ENCODE data around the gene SCN4A.
"Not testable (repeated sequence)": the region's sequence is repeated elsewhere in the genome, so short reads cannot be mapped to it uniquely, and the experiment has no call there.

SCN4A gene

DNA sequence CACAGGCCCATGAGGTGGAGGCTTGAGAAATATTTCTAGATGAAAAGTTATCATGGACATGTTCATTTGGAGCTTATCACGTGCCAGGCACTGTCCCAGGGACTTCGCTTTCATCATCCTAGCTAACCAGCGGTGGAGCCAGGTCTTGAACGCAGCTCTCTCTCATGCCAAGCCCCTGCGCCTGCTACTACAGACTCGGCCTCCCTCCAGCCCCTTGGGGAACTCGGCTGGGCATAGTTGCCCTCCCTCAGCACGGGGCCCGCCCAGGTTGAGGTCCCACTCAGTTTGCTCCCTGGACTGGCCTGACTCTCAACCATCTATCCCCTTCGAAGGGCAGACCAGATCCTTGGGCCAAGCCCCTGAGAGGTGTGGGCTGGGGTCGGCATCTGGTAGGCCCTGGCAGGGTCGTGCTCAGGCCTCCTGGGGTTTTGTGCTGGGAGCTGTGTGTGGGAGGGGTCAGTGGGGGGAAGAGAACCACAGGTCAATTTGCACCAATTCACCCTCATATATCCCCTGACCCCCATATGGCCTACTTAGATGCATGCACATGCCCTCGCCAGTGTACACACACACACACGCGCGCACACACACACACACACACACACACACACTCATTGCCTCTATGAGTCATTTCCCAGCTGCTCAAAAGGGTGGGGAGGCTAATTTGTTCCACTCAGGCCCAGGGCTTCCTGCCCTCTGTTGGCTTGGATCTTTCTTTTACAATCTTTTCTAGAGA is 12.1 kb upstream of the SCN4A start:
- DNase-seq (ENCODE audit: low spot score): no peak

- DNase-seq (ENCODE audit: low spot score): no peak
Measured at GRCh38 chr17:63984236-63984635, 11.5 kb upstream of the SCN4A start.

- DNase-seq (ENCODE audit: low spot score): no peak
Measured at GRCh38 chr17:63983320-63983719, 10.6 kb upstream of the SCN4A start.

DNA sequence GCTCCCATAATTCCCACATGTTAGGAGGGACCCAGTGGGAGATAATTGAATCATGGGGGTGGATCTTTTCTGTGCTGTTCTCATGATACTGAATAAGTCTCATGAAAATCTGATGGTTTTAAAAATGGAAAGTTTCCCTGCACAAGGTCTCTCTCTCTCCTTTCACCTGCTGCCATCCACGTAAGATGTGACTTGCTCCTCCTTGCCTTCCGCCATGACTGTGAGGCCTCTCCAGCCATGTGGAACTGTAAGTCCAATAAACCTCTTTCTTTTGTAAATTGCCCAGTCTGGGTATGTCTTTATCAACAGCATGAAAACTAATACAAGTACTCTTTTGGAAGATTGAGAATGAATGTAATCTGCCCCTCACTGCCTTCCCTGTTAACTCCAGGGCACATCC is 9.9 kb upstream of the SCN4A start:
- not testable (repeated sequence) for DNase-seq (ENCODE audit: low spot score)

DNA sequence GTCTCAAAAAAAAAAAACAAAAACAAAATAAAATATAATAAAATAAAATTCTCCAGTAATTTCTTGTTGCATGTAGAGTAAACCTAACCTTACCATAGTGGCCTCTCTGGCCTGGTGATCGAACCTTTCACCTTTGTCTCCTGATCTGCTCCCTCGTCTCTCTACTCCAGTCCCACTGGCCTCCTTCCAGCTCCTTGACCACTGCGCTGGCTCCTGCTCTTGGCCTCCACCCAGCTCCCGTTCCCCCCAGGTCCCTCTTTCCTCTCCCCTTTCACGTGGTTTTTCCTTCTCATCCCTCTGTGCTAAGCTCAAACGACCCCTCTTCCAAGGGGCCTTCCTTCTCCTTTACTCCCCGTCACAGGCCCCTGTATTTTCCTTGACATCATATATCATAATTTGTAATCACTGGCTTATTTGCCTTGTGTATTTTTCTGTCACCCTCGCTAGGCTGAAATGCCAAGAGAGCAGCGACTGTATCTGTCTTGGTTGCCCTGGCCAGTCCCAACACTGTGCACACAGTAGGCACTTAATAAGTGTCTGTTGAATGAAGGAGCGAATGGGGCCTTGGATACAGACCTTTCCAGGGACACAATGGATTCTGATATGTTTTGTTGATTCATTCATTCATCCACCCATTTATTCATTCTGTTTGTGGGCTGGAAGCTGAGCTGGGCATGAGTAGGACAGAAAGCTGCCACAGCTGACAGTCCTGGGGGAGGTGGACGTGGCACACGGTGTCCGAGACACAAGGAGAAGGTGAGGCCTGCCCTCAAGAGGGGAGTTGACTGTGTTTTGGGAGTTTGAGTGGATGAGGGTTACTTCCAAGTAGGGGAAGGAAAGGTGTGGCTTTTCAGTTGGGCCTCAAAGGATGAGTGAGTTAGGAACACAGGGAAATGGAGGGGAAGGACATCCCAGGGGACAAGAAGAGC is 5.8 kb upstream of the SCN4A start:
- DNase-seq (ENCODE audit: low spot score): no peak

DNA sequence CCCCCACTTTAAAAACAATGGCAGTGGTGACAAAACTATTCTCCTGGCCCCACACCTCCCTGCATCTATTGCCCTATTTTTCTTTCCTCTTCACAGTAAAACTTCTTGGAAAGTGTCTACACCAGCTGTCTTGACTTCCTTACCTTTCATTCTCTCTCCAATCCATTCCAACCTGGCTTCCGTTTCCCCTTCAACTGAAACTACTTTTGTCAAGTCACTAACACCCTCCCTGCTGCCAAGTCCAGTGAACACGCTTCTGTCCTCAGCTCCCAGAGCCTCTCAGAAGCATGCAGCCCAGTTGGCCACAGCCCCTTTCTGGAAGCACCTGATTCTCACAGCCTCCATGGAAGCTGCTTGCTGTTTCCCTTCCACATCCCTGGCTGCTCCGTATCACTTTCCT is 4.0 kb upstream of the SCN4A start:
- DNase-seq (ENCODE audit: low spot score): no peak

- DNase-seq (ENCODE audit: low spot score): no peak
Measured at GRCh38 chr17:63975541-63976092, 2.9 kb upstream of the SCN4A start.

DNA sequence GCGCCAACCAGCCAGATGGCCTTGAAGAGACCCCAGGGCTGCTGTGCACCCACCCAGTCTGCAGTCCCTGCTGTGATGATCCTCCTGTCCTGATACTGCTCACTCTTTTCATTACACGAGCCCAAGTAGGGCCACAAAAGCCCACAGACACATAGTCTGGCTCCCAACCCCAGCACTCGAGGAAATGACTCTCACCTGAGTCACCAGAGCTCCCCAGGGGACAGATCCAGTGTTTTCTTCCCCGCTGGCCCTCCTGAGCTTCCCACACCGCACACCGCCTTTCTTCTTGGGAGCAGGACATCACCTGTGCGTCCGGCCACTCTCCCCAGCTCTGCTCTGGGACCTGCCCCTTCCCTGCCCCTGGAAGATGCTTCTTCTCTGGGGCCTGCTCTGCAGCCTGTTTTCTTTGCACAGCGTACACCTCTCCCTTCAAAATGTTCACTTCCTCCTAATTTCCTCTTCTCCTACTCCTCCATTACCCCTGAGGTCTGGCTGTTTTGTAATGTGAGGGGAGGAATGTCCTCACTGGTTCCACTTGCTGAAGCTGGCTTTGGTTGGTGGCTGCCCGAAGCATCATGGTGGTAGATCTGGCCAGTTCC is 2.0 kb upstream of the SCN4A start:
- DNase-seq (ENCODE audit: low spot score): no peak

DNA sequence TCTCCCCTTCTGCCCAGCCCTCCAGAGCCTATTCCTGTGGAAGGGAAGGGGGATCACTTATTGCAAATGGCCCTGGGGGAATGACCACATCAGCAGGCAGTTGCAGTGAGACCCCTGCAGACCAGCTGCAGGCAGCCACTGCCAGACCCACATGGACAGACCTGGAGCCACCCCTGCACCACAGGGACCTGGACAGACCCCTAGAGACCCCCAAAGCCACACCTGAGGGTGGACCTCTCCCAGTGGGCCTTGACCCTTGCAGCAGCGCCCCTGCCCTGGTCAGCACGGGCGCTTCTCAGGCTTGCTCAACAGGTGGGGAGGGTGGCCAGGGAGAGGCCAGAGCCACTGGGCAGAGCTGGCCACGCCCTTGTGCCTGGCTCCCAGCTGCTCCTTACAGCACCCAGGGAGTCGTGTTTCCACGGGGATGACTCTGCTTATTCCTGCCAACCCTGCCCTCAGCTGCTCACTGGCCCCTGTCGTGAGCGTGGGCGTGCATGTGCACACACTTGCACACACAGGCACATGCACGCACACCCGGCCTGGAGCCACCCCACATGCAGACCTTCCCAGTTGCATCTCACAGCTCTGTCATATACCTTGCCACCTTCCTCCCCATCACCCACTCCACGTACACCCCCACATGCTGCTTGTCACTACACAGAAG is 1.3 kb upstream of the SCN4A start:
- DNase-seq (ENCODE audit: low spot score): no peak

DNA sequence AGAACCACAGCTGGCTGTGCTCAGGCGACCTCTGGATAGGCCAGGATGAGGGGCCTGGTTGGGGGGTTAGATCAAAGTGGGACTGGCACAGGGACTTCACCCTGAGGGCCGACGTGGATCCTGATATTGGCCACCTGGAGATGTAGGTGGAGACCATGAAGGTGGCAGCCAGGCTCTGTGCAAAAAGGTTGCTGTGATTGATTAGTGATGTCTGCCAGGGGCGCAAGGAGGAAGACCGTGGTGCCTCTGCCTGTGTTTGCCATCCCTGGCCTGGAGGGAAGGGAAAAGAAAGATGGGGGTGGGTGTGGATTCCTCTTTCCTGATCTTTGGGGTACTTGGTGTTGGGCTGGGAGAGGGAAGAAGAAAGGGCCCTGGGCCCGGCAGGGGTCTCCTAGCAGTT is 529 bp upstream of the SCN4A start:
- no peak for DNase-seq (ENCODE audit: low spot score)

DNA sequence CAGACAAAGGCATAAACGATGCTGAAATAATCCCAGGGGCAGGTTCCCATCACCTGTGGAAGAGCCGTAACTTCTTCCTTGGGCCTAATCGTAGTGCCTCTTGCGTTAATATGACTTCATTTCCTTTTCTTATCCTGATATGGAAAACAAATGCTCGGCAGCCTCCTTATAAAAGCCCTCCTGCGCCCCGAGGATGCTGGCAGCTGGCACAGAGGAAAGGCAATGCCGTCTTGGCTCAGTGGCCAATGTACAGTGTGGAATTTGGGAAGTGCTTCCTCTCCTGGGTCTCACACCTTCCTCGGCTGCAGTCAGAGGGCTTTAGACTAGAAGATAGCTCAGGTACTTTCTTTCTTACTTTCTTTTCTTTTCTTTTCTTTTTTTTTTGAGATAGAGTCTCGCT is 3.4 kb downstream of the SCN4A start:
- no peak for DNase-seq (ENCODE audit: low spot score)

DNA sequence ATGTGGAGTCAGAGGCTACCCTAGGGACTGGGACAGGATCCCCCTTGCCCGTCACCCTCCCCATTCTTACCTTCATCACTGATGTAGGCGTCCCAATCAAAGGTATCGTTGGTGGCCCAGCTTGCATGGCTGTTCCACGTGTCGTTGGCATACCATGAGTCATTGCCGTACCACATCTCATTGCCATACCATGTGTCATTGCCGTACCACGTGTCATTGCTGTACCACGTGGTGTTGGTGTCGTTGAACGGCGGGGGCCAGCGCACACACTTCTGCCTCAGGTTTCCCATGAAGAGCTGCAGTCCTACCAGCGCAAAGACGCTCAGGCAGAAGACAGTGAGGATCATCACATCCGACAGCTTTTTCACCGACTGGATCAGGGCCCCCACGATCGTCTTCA is 4.8 kb downstream of the SCN4A start:
- no peak for DNase-seq (ENCODE audit: low spot score)

GRCh38 chr17:63966646-63967264 is 6.0 kb downstream of the SCN4A start:
- DNase-seq (ENCODE audit: low spot score): no peak

DNA sequence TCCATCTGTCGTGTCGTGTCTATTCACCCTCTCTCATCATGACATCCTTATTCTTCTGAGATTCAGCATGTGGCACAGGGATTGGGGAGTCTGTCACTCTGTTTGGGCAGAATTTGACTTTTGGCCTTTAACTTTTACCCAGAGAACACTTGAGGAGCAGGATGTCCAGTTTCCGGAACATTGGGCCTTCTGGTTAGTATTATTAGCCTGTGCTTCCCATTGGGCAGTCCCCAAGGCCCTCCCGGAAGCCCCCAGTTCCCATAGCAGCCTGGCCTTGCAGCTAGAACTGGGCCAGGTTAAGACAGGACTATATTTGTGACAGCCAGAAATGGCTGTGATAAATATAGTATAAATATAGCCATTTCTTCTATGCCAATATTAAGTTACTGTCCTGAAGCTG is 9.6 kb downstream of the SCN4A start:
- DNase-seq (ENCODE audit: low spot score): no peak

- no peak for DNase-seq (ENCODE audit: low spot score)
Measured at GRCh38 chr17:63962298-63962744, 10.4 kb downstream of the SCN4A start.

DNA sequence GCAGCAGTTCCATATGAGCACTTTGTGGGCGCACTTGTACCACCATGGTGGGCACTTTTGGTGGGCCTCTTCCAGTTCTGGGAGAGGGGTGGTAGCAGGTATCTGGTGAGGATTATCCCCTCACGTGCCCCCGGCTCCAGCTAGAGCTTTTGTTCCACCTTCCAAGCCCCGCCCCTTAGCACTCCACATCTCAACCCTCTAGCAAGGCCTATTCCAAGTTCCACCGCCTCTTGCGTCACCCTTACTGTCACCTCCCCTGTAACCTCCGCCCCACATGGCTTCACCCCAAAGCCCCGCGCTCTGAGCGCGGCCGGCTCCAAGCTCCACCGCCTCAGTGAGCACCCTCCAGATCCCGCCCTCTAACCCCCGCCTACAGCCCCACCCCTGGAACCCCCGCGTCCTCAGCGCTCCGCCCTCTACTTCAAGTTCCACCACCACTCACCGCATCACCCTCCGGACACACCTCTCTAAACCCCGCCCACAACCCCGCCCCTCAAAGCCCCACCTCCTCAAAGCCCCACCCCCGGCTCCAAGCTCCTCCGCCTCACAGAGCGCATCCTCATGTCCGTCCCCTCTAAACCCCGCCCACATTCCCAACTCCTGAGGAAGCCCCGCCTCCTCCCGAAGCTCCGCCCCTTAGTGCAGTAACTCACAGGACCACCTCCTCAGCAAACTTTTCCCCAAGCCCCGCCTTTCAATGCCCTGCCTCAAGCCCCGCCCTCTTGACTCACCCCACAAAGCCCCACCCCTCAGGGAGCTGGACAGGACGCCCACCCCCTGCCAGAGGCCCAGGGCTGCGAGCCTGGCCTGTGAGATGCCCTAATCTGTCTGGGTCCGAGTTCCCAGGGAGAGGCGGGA is 11.1 kb downstream of the SCN4A start:
- DNase-seq (ENCODE audit: low spot score): no peak

GRCh38 chr17:63960430-63960829 is 12.3 kb downstream of the SCN4A start:
- no peak for DNase-seq (ENCODE audit: low spot score)

GRCh38 chr17:63960006-63960405 is 12.7 kb downstream of the SCN4A start:
- no peak for DNase-seq (ENCODE audit: low spot score)

DNA sequence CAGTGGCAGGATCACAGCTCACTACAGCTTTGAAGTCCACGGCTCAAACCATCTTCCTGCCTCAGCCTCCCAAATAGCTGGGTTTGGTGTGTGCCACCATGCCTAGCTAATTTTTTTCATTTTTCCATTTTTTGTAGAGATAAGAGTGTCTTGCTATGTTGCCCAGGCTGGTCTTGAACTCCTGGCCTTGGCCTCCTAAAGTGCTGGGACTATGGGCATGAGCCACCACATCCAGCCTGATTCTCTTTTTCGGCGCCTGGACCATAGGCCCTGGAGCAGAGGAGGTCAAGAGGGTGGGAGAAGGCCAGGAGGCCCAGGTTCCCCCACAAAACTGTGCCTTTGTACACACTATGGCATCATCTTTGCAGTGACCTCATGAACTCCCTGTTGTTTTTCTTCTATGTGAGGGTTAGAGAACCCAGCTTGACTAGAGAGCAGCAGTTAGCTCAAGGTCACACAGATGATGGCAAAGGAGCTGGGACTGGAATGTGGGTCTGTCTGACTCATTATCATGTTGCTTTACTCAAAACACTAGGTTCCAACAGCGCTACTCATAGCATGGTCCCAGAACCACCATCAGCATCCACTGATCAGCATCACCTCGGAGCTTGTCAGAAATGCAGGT is 16.3 kb downstream of the SCN4A start:
- no peak for DNase-seq (ENCODE audit: low spot score)

GRCh38 chr17:63955791-63956190 is 16.9 kb downstream of the SCN4A start:
- no peak for DNase-seq (ENCODE audit: low spot score)
